GM12874 (cell line): ENCODE data around the gene INPP5J.

Source experiments
- CTCF ChIP-seq: IDR thresholded peaks from 2 replicates; pipeline ENCODE4 v1.5.1; 2011; ENCODE audit warnings: low read depth, mild to moderate bottlenecking, control low read depth, low read length, moderate library complexity; ENCODE audit not compliant: insufficient read depth

Gene INPP5J

DNA sequence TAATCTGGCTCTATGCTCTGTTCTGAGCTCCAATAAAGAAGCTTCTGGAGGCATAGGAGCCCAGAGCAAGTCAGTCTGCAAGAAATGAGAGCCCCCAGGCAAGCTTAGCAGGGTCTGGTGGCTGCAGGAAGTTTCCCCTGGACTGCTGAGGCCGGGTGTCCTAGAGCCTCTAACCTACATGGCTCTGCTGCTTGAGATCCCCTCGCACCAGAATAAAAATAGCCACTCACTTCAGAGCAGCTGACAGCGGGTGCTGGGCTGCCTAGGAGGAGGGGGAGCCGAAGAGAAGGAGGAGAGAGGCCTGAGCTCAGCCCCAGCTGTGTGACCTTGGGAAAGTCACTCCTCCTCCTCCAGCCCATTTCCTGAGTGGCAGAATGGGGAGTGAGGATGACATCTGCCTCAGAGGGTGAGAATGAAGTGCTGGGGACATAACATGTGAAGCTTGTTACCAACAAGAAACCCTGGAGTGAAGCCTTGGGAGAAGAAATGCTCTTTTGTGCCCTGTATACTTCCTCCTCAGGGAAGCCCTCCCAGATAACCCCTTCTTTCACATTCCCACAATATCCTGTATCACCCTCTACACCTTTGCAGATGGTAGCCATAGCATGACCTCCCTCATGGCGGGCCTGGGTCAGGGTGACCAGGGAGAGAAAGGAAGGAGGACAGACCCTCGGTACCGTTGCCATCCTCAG, 3.6 kb upstream of the INPP5J start:
- no peak for TF ChIP-seq CTCF

- no peak for TF ChIP-seq CTCF
These were observed 2.5 kb upstream of the INPP5J start for GRCh38 chr22:31120230-31120629.

DNA sequence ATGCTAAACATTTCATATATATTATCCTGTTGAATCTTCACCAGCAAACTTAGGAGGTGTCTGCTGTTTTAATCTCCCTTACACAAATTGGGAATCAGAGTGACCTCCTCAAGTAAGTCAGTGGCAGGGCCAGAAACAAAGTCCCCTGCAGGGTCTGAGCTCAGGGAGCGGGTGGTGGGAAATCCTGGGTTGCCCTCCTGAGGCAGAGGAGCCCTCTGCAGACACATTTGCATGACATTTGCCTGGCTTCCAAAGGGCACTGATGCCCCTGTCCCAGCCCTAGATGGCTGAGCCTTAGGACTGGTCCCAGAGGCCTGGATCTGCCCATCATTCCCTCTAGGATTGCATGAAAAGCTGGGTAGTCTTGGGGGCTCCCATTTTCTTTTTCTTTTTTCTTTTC, 2.1 kb upstream of the INPP5J start:
- TF ChIP-seq CTCF: no peak

DNA sequence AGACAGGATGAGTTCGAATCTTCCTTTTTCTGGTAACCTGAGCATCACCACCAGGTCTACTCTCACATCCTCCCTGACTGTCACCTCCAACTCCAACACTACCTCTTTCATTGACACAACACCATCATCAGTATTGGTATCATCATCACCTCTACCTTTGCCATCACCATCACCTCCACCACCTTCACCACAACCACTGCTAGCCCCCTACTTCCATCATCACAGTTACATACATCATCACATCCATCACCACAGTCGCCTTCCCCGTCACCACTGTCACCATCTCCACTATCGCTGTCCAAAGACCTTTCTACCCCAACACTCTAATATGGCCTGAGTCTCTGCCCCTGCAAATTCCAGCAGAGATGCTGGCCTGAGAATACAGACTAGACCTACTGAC, 1.4 kb upstream of the INPP5J start:
- no peak for TF ChIP-seq CTCF

DNA sequence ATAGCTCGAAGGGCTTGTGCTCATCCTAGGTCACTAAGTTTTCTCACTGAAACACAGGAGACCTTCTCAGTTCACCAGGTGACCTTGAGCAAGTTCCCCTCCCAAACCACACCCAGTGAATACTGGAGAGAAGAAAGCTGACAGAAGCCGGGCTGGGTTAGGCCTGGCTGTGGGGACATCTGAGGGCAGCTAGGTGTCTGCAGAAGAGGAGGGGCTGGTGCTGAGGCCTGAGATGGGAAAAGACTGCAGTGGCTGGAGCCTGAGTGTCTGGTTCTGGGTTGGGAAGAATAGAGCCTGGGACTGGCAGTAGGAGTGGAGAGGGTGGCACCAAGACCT, 602 bp upstream of the INPP5J start:
- no peak for TF ChIP-seq CTCF

DNA sequence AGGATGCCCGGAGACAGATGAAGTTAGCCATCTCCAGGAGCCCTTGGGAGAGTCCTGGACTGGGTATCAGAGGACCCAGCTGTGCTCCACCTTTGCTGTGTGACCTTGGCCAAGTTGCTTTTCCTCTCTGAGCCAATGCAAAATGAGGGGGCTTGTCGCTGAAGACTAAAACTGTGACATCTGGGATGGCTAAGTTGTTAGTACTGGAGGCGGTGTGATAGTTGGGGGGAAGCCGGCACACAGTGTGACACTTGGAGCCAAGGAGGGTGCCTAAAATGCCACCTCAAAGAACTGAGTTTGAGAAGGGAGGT, 481 bp downstream of the INPP5J start:
- TF ChIP-seq CTCF: no peak

- TF ChIP-seq CTCF: no peak
These were observed 1.5 kb downstream of the INPP5J start for GRCh38 chr22:31124290-31124689.
